A204.1 (cell line): ENCODE data around the gene PODN.

Experiments used
- FAIRE-seq: peaks from 2 replicates; lab custom pipeline; 2012; peaks lifted over from hg19 to GRCh38; lab: Jason Lieb, UNC

The PODN gene

GRCh38 chr1:53089478-53090226 lies 27.6 kb downstream of the PODN start:
- FAIRE-seq, result no peak

- FAIRE-seq, result no peak
These were observed 28.5 kb downstream of the PODN start for GRCh38 chr1:53090227-53091147.

- FAIRE-seq, result no peak
These were observed 30.0 kb downstream of the PODN start for GRCh38 chr1:53091841-53092645.

GRCh38 chr1:53092659-53093450 lies 30.8 kb downstream of the PODN start:
- FAIRE-seq, result no peak

GRCh38 chr1:53093451-53093754 lies 31.4 kb downstream of the PODN start:
- FAIRE-seq, result no peak

GRCh38 chr1:53093778-53094532 lies 31.9 kb downstream of the PODN start:
- FAIRE-seq, result no peak

- no peak for FAIRE-seq
These were observed 32.5 kb downstream of the PODN start for GRCh38 chr1:53094533-53094919.

- no peak for FAIRE-seq
These were observed 42.4 kb downstream of the PODN start for GRCh38 chr1:53104289-53104913.

GRCh38 chr1:53107090-53107489 lies 45.1 kb downstream of the PODN start:
- FAIRE-seq, result no peak

GRCh38 chr1:53107570-53108322 lies 45.7 kb downstream of the PODN start:
- no peak for FAIRE-seq

GRCh38 chr1:53108646-53109580 lies 46.9 kb downstream of the PODN start:
- no peak for FAIRE-seq

- no peak for FAIRE-seq
These were observed 48.5 kb downstream of the PODN start for GRCh38 chr1:53110370-53111072.

- no peak for FAIRE-seq
These were observed 49.1 kb downstream of the PODN start for GRCh38 chr1:53111073-53111556.

GRCh38 chr1:53111693-53112092 lies 49.7 kb downstream of the PODN start:
- FAIRE-seq, result no peak

GRCh38 chr1:53112271-53112774 lies 50.3 kb downstream of the PODN start:
- no peak for FAIRE-seq

GRCh38 chr1:53112861-53113260 lies 50.8 kb downstream of the PODN start:
- FAIRE-seq, result no peak

GRCh38 chr1:53114090-53114489 lies 52.1 kb downstream of the PODN start:
- no peak for FAIRE-seq
